Activated B cell treated with CpG ODN at 0.5 μM for 24 hours (primary cell): Measurements from ENCODE around the gene NUBP2. TPM values are rescaled to one million over a fixed set of nuclear protein-coding genes. Genes with fewer than 3 reads are reported as not detected.

ENCODE experiments used
- ATAC-seq: fragments of 200-7000 bp; cut with Tn5 transposase; one replicate; pipeline ENCODE4 v1.10.0; 2021; ENCODE audit warnings: low read depth, mild to moderate bottlenecking, moderate library complexity
- CTCF ChIA-PET: fragments of 350-600 bp; sonication (Branson Sonifier 250); formaldehyde crosslinking; loops from one replicate; lab custom pipeline; 2021; ENCODE audit warnings: antibody characterized with exemption; lab: Charles Lee
- POLR2A ChIA-PET: fragments of 350-600 bp; sonication (Branson Sonifier 250); formaldehyde crosslinking; loops from one replicate; lab custom pipeline; 2021; ENCODE audit warnings: antibody characterized with exemption; lab: Charles Lee
- DNase-seq: peaks from one replicate; pipeline ENCODE4 v3.0.0; 2022
- H3K27ac Mint-ChIP-seq: one replicate; pipeline ENCODE4 v1.8.0; 2020; ENCODE audit warnings: mixed read lengths
- H3K27me3 Mint-ChIP-seq: one replicate; pipeline ENCODE4 v1.8.0; 2021; ENCODE audit warnings: mixed read lengths
- H3K36me3 Mint-ChIP-seq: one replicate; pipeline ENCODE4 v1.8.0; 2021; ENCODE audit warnings: low read depth, mixed read lengths
- H3K4me1 Mint-ChIP-seq: one replicate; pipeline ENCODE4 v1.8.0; 2021; ENCODE audit warnings: mixed read lengths
- H3K4me3 Mint-ChIP-seq: one replicate; pipeline ENCODE4 v1.8.0; 2020; ENCODE audit warnings: mild to moderate bottlenecking, mixed read lengths
- H3K9me3 Mint-ChIP-seq: one replicate; pipeline ENCODE4 v1.8.0; 2020; ENCODE audit warnings: mixed read lengths
- intact Hi-C: fragments of 100-400 bp; cut with micrococcal nuclease; formaldehyde crosslinking; loops from one replicate; pipeline ENCODE4 v1.15.1; 2024
- total RNA-seq: library from RNA; stranded (reverse); gene quantifications from 2 replicates; pipeline ENCODE4 v1.2.3, GENCODE V29; 2022
- TF ChIP-seq, protein P1 (sequence below): fragments of 200-600 bp; IDR thresholded peaks from one replicate; pipeline ENCODE4 v1.8.0; 2022; ENCODE audit warnings: antibody characterized with exemption, mild to moderate bottlenecking

NUBP2 gene
- total RNA-seq, 1 donor from 2014 or later: 54.2 TPM

DNA sequence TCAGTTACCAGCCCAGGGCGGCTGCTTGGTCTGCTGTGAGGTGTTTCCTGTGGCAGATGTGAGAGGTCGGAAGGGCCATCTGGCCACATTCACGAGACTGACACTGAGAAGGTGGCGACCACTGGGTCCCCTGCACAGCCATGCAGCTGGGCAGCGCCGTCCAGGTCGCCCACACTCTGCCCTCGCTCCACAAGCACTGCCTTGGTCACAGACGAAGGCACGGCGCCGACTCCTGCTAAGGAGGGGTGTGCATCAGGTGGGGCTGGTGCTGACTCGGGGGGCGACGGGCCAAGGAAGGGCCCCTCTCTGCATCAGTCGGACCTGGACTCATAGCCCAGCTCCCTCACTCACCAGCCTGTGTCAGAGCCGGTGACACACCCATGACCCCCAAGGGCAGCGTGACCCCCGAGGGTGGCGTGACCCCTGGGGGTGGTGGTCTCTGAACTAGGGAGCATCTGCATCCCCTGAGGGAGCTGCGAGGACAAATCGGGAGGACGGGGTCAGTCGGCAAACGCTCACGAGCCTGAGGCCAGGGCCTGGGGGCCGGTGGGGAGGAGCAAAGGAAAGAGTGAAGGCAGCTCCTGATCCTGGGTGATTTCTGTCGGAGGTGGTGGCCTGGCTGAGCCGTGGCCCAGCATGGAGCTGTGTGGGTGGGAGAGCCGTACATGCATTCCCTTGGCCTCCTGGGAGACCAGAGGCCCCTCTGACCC lies 41.8 kb upstream of the NUBP2 start:
- intact Hi-C loops: no loop called here
- TF ChIP-seq, protein P1, sequence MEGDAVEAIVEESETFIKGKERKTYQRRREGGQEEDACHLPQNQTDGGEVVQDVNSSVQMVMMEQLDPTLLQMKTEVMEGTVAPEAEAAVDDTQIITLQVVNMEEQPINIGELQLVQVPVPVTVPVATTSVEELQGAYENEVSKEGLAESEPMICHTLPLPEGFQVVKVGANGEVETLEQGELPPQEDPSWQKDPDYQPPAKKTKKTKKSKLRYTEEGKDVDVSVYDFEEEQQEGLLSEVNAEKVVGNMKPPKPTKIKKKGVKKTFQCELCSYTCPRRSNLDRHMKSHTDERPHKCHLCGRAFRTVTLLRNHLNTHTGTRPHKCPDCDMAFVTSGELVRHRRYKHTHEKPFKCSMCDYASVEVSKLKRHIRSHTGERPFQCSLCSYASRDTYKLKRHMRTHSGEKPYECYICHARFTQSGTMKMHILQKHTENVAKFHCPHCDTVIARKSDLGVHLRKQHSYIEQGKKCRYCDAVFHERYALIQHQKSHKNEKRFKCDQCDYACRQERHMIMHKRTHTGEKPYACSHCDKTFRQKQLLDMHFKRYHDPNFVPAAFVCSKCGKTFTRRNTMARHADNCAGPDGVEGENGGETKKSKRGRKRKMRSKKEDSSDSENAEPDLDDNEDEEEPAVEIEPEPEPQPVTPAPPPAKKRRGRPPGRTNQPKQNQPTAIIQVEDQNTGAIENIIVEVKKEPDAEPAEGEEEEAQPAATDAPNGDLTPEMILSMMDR: no peak
- Mint-ChIP-seq H3K27me3 (no peaks in the 10 kb centered on the region), H3K36me3 (peaks cover 27% of the 10 kb centered on the region), H3K4me3 (no peak overlapping the region), H3K4me1 (no peaks in the 10 kb centered on the region), H3K9me3 (no peaks in the 10 kb centered on the region), H3K27ac (no peak overlapping the region)
- CTCF ChIA-PET: no interaction called here
- POLR2A ChIA-PET: interaction anchor here (0.6 kb wide), 2 partner anchors 23 to 420 kb away, joined by 3 to 11 read pairs; no protein-coding TSS in a partner anchor
- ATAC-seq (no peak), DNase-seq (no peak)

DNA sequence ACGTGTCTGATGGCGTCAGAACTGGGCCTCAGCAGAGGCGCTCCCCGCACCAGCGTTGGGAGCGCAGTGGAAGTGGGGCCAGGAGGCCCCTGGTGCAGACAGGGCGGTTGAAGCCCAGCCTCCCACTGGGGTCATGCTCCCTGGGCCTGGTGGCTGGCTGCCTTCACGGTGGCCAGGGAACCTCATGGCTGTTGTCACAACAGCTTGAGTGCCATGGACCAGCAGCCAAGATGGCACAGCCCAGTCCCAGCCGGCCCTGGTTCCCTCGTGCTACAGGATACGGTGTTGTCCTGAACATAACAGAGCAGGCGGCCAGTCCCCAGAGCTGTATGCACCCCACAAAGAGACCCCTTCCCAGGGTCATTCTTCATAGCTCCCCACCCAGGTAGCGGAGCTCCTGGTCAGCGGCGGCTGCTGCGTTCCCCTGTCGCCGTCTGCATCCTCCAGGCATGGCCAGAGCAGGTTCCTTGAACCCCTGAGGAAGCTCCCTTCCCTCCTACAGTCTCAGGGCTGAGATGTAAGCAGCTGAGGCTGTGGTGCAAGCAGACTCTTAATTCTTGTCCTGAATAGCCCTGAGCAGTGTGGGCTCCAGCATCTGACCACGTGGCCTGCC lies 41.1 kb upstream of the NUBP2 start:
- H3K36me3 Mint-ChIP-seq: peaks cover 30% of the 10 kb centered on the region
- no peaks in the 10 kb centered on the region for H3K27me3 Mint-ChIP-seq
- no peak overlapping the region for H3K4me3 Mint-ChIP-seq
- TF ChIP-seq, protein P1: no peak
- no peak overlapping the region for H3K27ac Mint-ChIP-seq
- no peak for ATAC-seq
- DNase-seq: no peak
- POLR2A ChIA-PET: interaction anchor here (0.6 kb wide), 2 partner anchors 24 to 420 kb away, joined by 3 to 11 read pairs; no protein-coding TSS in a partner anchor
- CTCF ChIA-PET: no interaction called here
- no peaks in the 10 kb centered on the region for H3K9me3 Mint-ChIP-seq
- no peaks in the 10 kb centered on the region for H3K4me1 Mint-ChIP-seq
- intact Hi-C loops: no loop called here

DNA sequence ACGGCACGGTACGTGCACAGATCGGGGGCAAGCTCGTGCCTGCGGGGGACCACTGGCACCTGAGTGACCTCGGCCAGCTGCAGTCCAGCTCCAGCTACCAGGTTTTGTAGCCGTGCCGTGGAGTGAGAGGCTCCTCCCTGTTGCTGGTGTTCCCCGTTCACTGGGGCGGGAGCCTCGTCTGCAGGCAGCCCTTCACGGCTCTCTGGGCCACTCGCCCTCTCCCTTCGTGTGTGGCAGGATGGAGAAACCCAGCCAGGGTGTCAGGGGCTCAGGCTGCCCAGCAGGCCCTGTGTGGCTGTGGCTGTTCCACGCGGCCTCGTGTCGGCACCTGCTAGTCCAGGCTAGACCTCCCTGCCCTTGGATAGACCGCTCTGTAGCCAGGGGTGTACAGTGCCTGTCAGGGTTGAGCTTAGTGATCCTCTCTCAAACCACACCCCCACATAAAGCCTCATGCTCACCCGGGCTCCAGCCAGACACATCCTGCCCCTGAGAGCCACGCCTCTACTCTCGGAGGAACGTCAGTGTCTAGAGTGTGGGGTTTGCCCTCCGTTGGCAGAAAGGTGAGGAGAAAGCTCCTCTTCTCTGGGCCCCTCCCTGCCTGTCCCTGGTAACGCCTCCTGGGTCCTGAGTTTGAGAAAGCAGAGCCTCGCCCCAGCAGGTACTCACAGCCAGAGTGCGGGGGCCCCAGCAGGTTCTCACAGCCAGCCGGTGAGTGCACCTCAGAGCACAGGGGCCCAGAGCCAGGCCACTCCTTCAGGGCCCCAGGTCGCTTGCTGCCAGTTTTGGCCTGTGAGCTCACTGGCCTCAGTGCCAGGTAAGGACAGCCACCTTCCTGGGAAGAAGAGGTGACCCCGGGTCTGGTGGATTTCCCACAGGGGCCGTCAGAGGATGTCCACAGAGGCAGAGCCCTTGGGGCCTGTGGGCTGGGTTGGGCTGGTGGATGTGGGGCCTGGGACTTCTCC lies 39.1 kb upstream of the NUBP2 start:
- ChIA-PET POLR2A (no interaction called here), CTCF (no interaction called here)
- TF ChIP-seq, protein P1: no peak
- Mint-ChIP-seq H3K4me1 (no peaks in the 10 kb centered on the region), H3K27me3 (no peaks in the 10 kb centered on the region), H3K9me3 (no peaks in the 10 kb centered on the region), H3K27ac (no peak overlapping the region), H3K36me3 (peaks cover 49% of the 10 kb centered on the region), H3K4me3 (no peak overlapping the region)
- intact Hi-C loops: no loop called here
- ATAC-seq (no peak), DNase-seq (no peak)

DNA sequence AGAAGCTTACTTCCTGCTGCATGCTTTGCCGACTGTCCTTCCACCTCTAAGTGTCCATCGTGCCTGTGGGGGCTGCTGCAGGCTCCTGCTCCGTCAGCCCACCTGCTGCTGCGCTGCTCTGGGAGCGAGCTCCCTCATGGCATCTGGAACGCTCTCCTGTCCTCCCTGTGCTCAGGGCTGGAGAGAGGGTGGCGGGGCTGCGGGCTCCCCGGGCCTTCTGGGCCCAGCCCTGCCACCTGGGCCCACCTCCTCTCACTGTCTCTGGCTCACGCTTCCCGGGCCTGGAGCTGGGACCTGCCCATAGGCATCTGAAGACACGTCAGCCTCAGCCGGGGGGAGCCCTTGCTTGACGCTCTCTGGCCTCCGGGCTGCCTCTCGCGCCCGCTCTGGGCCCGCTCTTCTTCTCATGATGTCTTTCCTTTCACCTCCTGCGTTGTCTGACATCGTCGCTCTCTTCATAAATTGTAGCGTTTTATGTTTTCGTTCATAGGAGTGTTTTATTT lies 38.4 kb upstream of the NUBP2 start:
- H3K27ac Mint-ChIP-seq: no peak overlapping the region
- CTCF ChIA-PET: no interaction called here
- POLR2A ChIA-PET: no interaction called here

More for the DNA sequence above, 38.4 kb upstream of the NUBP2 start:
- ATAC-seq (no peak), DNase-seq (no peak)
- peaks cover 57% of the 10 kb centered on the region for H3K36me3 Mint-ChIP-seq
- intact Hi-C loops: no loop called here
- H3K4me1 Mint-ChIP-seq: no peaks in the 10 kb centered on the region
- H3K4me3 Mint-ChIP-seq: no peak overlapping the region
- TF ChIP-seq, protein P1: no peak
- H3K9me3 Mint-ChIP-seq: no peaks in the 10 kb centered on the region
- H3K27me3 Mint-ChIP-seq: no peaks in the 10 kb centered on the region
